ENCODE results near the gene OPCML.

The OPCML gene

DNA sequence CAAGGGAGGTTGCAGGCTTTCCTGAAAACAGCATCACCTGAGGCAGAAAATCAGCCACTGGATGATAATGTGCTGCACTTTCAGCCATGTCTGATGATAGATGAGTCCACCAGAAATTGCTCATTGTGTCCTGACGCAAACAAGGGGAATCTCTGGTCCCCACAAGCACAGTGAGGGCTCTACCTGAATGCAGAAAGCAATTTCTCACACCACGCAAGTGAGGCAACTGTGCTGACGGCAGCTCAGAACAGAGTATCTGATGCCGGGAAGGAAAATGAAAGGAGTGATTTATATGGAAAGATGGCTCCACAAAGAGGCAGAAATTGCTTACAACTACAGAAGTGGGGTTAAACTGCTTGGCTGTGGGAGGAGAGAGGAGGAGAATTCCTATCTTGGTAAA, 867.1 kb downstream of the OPCML start:
- TF ChIP-seq, protein P1, sequence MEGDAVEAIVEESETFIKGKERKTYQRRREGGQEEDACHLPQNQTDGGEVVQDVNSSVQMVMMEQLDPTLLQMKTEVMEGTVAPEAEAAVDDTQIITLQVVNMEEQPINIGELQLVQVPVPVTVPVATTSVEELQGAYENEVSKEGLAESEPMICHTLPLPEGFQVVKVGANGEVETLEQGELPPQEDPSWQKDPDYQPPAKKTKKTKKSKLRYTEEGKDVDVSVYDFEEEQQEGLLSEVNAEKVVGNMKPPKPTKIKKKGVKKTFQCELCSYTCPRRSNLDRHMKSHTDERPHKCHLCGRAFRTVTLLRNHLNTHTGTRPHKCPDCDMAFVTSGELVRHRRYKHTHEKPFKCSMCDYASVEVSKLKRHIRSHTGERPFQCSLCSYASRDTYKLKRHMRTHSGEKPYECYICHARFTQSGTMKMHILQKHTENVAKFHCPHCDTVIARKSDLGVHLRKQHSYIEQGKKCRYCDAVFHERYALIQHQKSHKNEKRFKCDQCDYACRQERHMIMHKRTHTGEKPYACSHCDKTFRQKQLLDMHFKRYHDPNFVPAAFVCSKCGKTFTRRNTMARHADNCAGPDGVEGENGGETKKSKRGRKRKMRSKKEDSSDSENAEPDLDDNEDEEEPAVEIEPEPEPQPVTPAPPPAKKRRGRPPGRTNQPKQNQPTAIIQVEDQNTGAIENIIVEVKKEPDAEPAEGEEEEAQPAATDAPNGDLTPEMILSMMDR (IDR thresholded peaks at IDR 0.05; ENCODE audit: borderline replicate concordance, insufficient read depth, low read depth, low read length), result no peak
- no peak overlapping the region for H3K4me3 ChIP-seq (ENCODE audit: low read depth, low read length)

DNA sequence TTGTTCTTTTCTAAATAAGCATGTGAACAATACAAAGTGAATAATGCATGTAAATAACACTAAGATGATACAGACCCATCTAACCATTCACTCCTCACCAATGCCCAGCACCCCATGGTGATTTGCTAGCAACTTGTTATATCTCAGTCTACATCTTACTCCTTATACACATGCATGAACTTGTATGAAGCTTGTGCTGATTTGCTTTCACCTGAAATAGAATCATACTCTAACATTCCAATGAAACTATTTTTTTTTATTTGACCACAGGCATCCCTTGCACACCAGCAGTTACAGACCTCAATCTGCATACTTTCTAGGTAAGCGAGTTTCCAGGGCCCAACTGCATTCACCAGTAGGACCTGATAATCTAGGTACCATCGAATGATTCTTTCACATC, 873.6 kb downstream of the OPCML start:
- H3K4me3 ChIP-seq (ENCODE audit: low read depth, low read length), result no peak overlapping the region
- TF ChIP-seq, protein P1 (IDR thresholded peaks at IDR 0.05; ENCODE audit: borderline replicate concordance, insufficient read depth, low read depth, low read length), result no peak

DNA sequence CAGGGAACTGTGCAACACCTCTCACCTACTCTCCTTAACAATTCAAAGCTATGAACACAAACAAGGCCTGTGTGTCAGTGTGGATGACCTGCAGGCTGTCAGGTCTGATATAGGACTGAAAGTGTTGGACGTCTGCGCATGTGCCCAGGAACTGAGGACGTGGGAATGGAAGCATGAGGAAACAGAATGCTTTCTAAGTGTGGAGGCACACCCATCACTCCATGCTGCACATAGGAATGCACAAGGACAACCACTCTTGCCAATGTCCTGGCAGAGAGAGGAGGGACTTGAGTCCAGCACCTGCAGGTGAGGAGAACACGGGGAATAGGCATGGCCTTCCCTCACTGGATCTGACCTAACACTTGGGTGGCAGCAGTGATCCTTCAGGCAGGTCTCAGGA, 874.3 kb downstream of the OPCML start:
- H3K4me3 ChIP-seq (ENCODE audit: low read depth, low read length), result no peak overlapping the region
- TF ChIP-seq, protein P1 (IDR thresholded peaks at IDR 0.05; ENCODE audit: borderline replicate concordance, insufficient read depth, low read depth, low read length), result no peak

DNA sequence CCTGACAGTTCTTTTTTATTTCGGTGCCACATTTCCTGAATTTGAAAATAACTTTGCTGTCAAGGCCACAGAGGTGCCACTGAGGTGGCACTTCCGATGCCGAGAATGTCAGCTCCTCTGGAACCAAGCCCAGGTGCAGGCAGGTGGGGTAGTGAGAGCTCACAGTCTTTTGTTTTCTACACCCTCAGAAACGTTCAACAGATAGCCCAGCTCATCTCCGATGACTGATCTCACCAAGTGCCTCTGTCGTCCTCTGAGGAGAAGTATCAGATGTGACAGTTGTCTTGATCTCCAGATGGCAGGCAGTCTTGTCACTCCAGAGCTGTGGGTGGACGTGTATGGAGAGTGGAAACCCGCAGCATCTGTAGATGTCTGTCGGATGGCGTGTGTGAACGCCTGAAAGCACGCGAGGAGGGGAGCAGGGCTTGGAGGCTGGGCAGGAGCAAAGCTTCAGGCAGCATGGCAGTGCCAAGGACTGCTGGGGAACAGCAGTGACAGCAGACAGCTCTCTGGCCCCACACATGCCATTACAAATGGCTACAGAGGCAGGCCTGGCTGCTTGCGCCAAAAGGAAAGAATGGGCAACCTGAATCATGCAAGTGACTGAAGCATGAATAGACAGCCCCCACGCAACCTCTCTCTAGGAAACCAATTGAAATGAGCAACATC, 877.0 kb downstream of the OPCML start:
- H3K4me3 ChIP-seq (ENCODE audit: low read depth, low read length), result no peak overlapping the region
- TF ChIP-seq, protein P1 (IDR thresholded peaks at IDR 0.05; ENCODE audit: borderline replicate concordance, insufficient read depth, low read depth, low read length), result no peak

DNA sequence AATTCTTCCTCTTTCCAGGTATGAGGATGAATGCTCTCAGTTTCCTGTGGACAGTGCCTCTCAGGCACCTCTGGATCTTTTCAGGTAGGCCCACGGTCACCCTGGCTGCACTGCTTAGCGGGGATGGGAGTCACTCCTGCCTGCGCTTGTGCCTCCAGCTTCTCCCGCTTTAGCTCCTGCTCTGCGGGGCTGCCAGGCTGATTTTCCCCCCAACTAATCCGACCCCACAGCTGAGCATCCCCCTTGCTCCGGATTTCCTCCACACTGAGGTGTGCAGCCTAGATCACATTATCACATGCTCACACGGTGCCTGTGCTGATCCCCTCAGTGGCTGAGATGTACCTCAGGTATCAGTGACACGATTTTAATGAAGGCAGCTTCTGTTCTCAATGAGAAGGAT, 879.1 kb downstream of the OPCML start:
- H3K4me3 ChIP-seq (ENCODE audit: low read depth, low read length), result no peak overlapping the region
- TF ChIP-seq, protein P1 (IDR thresholded peaks at IDR 0.05; ENCODE audit: borderline replicate concordance, insufficient read depth, low read depth, low read length), result no peak

DNA sequence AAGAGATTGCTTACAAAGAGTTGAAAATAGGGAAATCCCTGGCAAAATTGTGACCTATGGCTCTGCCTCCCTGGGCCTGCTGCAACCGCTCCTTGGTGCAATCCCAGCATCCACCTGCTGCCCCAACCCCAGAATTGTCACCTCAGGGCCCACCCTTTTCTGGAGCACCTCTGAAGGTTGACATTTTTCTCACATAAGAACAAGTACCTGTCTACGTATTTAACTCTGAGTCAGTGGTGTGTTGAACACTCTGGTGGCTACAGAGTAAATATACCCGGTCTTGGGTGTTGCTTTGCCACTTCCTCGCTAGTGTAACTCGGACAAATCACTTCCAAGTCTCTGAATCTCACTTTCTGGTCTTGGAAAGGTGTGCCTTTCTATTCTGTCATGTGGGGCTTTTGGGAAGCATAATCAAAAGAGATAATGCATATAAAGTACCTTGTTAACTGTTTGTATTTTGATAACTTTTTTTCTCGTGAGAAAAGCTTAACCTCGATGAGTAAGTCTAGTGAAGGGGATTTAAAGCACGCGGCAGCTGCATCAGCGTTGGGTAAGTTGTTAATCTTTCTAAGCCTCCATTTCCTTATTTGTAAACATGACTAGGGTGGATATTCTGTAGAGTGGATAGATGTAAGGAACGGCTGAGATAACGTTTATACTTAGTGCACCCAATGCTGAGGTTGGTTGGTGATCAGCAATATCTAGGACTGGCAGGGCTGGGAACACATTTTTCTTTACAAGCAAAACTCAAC, 881.2 kb downstream of the OPCML start:
- H3K4me3 ChIP-seq (ENCODE audit: low read depth, low read length), result no peak overlapping the region
- TF ChIP-seq, protein P1 (IDR thresholded peaks at IDR 0.05; ENCODE audit: borderline replicate concordance, insufficient read depth, low read depth, low read length), result no peak

DNA sequence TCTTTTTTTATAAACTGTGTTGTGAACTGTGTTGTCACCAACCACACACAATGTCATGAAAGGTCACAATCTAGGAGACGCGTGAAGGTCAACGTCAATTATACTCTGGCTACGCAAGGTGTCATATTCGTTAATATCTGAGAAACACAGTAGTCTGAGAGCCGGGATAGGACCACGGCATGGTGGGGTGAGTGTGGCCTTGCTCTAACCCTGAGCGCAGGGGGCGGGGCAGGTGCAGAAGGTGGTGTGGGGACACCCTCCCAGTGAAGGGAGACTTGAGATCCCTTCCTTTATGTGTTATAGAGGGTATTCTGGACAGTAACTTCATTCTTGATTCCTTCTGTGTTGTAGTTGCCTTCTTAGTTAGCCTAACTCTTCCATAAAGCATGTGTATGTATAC, 883.0 kb downstream of the OPCML start:
- H3K4me3 ChIP-seq (ENCODE audit: low read depth, low read length), result no peak overlapping the region
- TF ChIP-seq, protein P1 (IDR thresholded peaks at IDR 0.05; ENCODE audit: borderline replicate concordance, insufficient read depth, low read depth, low read length), result no peak
